Measurements from ENCODE around the gene HECW1.

Gene HECW1

DNA sequence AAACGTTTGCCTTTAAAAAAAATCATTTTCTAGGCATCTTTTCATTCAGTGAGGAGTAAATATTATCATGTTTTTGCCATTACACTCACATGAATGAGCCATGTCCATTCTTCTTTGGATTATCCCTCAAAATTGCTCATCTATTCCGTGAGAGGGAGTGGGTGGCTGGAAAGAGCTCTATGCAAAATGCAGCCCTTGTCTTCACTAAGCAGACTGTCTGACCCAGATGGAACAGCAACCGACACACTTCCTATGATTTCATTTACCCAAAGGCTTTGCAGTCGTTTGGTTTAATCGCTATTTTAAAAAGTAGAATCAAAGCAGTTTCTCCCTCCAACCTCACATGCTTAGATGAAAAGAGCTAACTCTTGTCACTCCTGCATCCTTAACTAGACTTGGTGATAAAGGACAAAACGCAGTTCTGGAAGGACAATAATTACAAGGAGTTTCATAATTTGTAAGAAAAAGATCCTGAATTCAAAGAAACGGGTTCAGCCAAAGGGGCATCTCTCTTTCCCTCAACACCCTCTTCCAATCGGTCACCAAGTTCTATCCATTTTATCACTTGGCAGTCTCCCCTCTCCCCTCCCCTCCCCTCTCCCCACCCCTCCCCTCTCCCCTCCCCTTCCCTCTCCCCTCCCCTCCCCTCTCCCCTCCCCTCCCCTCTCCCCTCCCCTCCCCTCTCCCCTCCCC, 272.3 kb downstream of the HECW1 start:
- DNase-seq = no peak

DNA sequence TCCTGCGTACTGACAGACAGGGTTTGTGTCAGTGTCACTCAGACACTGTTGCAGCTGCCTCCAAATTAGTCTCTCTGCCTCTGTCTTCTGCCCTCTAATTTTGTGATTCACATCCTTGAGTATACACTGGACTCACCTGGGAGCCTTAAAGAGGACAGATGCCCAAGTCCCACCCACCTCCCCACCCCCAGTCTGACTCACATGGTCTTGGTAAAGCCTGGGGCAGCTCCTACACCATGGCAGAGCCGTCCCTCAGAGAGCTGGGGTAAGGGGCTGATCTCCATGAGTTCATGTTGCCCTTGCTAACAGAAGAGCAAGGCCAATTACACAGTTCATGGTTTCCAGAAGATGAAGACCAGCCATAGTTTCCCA, 272.8 kb downstream of the HECW1 start:
- no peak for DNase-seq

DNA sequence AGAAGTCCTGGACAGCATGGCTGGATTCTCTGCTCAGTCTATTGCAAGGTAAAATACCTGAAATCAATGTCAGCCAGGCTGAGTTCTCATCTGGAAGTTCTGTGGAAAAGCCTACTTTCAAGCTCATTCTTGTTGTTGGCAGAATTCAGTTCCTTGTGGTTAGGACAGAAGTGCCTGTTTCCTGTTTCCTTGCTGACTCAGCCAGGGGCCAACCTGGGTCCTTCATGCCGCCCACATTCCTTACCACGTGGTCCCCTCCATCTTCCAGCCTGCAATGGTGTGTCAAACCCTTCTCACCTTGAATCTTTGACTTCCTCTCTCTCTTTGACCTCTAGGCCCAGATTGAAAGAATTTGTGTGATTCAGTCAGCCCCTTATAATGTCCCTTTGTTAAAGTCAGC, 273.4 kb downstream of the HECW1 start:
- no peak for DNase-seq

DNA sequence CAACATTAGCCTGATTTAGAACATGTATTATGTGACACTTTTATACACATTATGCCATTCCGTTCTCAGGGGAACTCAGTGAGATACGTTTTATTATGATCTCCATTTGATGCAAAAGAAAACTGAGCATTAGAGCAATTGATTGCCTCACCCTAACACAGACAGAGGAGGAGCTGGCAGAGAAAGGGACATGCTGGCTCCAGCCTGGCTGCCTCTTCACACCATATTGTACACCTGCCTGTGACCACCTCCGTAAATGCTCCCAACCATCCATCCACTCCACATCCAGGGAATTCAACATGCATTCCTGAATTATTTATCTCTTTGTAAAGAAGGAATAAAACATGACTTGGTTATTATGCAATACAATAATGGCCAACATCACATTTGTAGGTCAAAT, 275.5 kb downstream of the HECW1 start:
- DNase-seq = no peak

DNA sequence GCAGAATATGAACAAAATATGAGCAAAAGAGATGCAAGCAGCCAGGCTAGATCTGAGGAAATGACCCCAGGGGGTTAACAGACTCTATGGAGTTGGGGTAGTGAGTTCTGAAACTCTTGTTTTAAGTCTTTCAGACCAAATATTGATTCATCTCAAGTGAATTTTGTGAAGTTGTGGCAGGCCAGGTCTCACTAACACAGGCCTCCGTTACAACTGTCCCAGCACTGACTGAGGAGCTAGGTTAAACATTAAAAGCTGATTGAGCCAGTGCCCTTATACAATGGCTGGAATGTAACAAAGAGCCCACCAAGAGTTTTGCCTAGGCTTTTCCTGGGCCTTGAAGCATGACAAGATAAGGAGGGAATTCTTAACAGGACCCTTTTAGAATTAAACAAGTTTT, 278.1 kb downstream of the HECW1 start:
- DNase-seq = no peak

DNA sequence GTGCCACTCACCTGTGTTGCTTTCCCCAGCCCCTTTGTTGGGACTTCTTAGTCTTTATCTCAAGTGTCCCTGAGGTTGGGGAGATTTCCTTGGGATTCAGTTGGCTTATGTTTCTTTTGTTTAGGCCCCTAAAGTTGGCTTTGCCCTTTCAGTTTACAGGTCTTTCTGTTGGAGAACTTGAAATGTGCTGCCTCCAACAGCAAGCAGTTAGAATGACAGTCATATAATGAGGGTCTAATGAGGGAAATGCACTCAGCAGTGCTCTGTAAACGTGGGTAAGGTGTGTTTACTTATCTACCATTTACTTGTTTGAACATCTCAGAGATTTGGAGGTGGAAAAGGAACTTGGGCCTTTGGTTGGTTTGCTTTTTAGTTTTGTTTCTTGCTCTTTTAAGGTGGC, 279.1 kb downstream of the HECW1 start:
- no peak for DNase-seq

DNA sequence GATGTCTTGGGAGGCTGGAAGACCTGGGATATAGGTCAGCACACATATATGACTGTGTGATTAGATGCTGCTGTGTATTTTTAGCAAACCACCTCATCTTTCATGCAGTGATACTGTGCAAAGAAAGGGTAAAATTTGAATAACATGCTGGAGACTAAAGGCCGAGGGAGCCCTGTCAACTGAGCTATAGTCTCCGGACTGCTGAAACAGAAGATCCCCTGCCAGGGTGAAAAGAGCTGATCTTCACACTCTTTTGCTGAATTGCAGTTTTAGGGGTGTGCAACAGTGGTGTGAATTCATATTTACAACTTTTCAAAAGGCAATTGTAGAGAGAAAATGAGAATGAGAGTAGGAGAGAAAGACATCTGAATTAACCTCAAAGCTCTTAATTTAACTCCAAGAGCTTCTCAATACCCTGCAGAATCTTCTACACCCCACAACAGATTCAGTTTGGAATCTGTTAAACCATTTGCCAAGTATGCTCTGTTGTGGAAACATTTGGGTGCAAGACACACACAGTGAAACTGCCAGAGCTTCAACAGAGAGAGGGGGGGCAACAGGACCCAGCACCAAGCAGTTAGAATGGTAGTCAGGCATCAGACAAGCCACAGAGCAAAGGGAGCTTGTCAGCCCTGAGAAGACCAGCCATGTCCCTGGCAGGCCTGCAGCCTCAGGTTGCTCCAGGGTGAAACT, 280.3 kb downstream of the HECW1 start:
- DNase-seq = no peak

DNA sequence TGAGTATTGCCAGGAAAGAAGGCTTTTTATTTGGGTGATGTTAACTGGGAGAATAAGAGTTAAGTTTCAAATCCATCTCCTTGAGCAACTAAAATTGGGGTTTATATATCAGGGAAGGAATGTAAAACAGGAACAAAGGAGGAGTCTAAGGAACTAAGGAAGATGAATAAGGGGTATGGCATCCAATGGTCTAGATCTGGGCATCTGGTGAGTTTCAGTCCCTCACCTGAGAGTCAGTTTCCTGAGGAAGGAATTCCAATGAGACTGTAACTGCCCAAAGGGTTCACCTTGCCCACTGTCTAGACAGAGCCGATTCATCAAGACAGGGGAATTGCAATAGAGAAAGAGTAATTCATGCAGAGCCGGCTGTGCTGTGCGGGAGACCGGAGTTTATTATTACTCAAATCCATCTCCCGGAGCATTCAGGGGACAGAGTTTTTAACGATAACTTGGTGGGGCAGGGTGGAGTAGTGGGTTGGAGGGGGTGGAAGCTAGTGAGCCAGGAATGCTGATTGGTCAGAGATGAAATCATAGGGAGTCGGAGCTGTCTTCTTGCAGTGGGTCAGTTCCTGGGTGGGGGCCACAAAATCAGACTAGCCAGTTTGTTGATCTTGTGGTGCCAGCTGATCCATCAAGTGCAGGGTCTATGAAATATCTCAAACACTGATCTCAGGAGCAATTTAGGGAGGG, 282.1 kb downstream of the HECW1 start:
- no peak for DNase-seq

DNA sequence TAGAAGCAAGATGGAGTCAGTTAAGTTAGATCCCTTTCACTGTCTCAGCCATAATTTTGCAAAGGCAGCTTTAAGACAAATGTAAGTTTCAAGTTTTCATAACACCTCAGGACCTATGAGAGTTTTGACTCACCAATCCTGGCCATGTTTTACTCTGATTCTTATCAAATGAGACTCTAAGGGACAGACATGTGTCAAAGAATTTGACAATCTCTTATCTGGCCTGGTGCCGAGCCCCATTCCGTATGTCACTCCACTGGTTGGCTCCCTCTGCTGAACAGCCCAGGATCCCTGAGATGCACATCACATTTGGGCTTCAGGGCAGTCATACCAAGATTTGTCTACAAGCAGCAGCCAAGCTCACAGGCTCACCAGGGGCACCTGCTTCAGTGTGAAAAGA, 282.9 kb downstream of the HECW1 start:
- DNase-seq = no peak

DNA sequence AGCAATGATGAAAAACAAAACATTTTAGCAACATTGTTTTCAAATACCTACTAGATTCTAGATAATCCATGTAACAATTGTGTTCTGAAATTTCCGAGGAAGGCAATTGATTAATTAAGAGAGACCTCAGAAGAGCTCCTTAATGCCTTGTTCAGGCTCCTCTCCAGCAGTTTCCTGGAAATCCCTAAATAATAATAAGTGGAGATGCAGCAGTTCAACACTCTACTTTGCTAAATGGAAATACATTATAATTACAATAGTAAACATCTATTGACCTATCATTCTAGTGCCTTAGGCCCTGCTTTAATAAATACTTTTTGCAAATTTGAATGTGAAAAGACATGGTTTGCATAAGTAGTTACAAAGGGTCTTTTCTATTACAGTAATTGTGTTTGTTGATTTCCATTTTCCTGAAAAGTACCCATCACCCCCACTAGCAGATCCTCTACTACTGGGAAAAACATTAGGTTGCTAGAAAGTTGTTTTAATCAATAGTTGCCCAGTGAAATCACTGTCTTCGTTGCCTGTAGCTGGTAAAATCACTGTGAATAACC, 283.8 kb downstream of the HECW1 start:
- DNase-seq = no peak

DNA sequence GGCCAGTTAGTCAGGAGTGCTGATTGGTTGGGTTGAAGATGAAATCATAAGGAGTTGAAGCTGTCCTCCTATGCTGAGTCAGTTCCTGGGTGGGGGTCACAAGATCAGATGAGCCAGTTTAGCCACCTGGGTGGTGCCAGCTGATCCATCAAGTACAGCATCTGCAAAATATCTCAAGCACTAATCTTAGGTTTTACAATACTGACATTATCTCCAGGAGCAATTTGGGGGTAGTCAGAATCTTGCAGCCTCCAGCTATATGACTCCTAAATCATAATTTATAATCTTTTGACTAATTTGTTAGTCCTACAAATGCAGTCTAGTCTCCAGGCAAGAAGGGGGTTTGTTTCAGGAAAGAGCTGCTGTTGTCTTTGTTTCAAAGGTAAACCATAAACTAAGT, 286.4 kb downstream of the HECW1 start:
- DNase-seq = no peak

DNA sequence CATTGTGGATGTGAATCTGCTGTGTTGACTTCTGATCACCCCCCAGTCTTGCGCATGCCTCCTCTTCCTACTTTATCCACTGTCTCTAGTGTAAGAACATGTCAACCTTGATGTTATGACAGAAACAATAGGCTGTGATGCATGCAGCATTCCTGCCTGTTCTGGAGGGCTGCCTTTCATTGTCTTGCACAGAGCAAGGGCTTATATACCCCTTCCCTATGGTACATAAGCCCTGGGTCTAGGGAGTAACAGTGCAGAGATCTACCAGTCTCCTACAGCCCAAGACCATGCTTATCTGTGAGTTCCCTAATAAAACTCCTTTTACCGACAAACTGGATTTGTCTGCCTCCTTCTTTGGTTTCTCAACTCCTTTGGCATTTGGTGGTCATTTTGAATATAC, 293.5 kb downstream of the HECW1 start:
- no peak for DNase-seq

DNA sequence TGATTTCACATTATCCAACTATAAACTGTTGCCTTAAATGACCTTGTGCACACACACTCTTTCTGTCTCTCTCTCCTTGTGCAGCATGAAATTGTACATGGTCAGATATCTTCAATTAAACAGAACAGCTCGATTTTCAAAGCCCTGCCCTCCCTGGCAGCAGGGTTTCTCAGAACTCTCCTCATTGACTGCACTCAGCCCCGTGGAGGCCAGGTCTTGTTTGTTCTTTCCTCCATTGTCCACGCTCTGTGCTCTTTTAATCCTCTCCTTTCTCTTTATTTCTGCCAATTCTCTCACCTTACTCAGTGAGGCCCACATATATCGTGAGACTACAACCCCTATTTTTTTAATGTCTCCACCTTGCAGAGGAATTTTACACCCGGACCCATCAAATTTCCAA, 294.5 kb downstream of the HECW1 start:
- no peak for DNase-seq

DNA sequence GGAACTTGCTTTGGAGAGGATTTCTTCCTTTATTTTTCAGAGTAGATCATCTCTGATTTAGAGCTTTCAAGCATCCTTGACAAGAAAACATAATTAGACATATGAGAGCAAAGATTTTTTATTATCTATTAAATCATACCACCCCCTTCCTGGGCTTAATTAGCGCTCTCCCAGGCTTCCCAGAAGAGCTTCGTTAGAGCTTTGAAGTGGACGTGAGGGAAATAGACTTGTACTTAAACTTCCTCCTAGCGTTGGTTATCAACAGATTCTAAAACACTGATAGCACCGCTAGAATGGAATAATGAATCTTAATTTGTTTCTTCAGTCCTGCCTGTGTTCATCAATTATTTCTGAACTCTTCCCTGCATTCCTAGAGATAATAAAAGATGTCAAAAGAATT, 296.5 kb downstream of the HECW1 start:
- no peak for DNase-seq

DNA sequence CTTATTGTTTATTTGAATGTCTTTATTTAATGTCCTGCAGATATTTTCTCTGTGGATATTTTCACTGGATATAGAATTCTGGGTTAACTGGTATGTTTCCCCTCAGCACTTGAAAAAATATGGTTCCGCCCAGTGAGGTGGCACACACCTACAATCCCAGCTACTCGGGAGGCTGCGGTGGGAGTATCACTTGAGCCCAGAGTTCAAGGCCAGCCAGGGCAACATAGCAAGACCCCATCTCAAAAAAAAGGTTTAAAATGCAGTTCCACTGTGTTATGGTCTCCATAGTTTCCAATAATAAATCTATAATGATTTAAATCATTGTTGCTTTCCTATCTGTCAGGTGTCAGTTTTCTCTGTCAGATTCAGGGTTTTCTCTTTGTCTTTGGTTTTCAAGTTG, 305.0 kb downstream of the HECW1 start:
- no peak for DNase-seq

DNA sequence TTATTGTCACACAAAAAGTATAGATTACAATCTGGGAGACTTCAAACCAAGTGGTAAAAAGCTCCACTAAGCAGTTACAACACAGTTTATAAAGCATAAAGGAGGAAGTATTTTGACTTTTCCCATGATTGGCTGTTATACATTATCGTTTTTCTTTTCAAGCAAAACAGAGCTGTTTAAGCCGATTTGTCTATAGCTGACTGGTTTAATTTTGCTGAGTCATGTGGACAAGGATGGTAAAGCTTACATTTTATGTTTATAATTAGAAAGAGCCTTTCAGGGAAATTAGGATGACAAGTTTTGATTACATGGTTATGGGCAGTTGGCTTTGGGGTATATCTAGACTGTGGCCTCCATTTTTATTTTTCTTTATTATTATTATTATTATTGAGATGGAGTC, 318.0 kb downstream of the HECW1 start:
- DNase-seq = no peak

DNA sequence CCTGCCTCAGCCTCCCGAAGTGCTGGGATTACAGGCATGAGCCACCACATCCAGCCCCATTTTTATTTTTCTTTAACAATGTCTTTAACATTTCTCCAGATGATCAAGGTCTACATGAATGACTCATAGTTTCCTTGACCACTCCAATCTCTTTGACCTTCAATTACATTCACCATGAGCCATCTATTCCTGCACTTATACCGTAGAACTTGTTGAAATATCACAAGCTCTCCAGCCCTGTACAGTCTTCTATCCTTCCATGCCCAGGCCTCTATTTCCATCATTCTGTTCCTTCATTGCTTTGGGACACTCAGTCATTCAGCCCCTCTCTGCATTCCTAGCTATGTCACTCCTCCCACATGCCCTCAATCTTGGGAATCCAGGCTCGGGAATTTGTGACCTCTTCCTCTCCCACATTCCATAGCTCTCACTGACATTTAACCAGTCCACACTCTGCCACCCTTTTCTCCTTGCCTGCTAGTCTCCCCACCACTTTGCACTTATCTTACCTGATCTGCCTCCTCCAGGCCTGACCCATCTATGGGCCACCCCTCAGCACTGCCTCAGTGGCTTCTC, 318.7 kb downstream of the HECW1 start:
- no peak for DNase-seq

DNA sequence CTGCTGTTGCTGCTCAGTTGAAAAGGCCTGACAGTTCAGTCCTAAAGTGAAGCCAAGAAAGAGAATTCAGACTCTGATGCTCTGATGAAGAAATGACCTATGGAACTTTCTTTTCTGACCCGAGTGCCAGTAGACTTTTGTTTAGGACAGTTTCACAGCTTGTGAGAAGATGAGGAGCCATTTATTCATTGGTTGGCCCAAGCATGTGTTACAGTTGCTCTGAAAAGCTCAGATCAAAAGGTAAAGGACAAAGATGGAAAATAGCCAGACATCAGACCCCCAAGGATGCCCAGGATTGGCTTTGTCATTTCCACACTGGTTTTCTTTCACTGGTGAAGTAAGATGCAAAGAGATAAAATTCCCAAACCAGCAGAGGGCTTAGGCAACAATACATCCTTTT, 321.2 kb downstream of the HECW1 start:
- DNase-seq = no peak

DNA sequence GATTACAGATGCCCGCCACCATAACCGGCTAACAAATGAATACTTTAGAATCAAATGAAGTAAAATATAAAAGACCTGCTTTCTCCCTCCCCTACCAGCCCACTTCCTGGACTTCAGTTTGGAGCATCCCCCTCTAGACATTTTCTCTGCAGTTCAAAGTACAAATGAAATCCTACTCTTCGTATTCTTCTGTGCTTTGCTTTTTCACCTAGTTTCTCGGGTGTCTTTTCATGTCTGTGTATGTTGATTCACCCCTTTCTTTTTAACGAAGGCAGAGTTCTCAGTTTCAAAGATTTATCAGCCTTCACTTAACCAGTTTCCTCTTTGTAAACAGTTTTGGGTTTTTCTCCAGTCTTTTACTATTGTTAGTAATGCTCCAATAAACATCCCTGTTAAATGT, 324.6 kb downstream of the HECW1 start:
- no peak for DNase-seq

DNA sequence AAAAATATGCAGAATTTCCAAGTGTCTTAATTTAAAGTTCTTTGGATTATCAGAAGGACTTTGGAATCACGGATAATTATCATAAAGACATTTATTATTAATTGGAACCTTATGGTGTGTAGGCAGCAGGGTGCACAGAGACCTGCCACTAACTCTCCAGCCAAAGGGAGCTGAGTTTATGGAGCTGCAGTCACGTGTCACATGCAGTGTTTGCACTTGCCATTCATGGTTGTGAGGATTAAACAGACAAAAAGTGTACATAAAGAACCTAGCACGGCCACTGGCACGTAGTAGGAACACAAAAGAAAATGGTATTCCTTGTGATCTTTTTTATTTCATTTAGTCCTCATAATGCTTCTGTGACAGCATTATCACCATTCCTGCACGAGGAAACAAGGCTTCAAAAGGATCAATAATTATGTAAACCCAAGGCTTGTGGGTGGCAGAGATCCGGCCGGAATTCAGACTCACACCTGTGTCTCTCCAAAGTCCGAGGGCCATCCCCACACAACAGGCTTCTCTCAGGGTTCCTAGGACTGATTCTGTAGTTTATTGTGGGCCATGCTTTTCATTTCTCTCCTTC, 326.5 kb downstream of the HECW1 start:
- DNase-seq = no peak

DNA sequence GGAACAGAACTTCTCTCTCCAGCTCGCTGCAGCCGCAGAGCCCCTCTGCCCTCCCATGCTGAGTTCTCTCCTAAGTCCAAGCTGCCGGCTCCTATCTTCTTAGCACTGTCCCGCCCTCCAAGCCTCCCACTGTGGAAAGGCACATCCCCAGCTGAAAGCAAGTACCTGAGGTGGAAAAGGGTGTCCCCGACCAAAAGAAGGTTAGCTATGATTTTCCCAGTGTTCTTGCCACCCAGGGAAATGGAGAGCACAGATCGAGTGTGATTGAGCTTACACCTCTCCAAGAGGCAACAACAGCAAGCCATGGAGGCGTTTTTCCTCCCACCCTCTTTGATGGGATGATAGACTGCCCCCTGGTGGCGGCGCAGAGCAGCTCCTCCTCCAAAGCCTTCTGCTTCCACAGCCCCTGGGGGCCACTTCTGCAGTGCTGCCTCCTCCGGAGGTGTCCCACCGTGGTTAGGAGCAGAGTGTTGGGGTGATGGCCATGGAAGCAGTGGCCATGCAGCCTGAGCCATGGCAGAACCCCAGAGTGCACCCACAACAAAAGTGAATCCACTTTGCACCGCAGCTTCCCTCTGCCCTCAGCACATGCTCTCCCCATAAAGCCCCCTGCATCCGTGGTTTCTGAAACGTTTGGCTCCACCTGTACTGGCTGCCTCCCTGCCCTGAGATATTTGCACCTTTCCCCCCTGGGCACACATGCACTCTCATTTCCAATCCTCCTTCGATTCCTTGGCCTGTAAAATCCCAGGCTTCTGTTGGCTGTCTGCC, 327.4 kb downstream of the HECW1 start:
- DNase-seq = no peak
